Mesenchymal stem cell (in vitro differentiated cells and primary cell): ENCODE data around the gene KCNK1.

ENCODE experiments used
- DNase-seq: peaks from one replicate; pipeline ENCODE4 v3.0.0-alpha.2; 2013
- H2AFZ ChIP-seq: one replicate; pipeline ENCODE4 v1.6.1; 2013; ENCODE audit warnings: low read depth, mild to moderate bottlenecking, control low read depth, inconsistent platforms, low read length, moderate library complexity
- H2AK5ac ChIP-seq: 2 replicates; pipeline ENCODE4 v1.6.1; 2013; ENCODE audit warnings: low read length, moderate library complexity, mild to moderate bottlenecking, inconsistent platforms; ENCODE audit not compliant: severe bottlenecking
- H2BK120ac ChIP-seq: one replicate; pipeline ENCODE4 v1.6.1; 2013; ENCODE audit warnings: low read depth, mild to moderate bottlenecking, inconsistent platforms, low read length, moderate library complexity
- H2BK12ac ChIP-seq, 2 experiments: one replicate each; pipeline ENCODE4 v1.6.1; 2013; ENCODE audit warnings: inconsistent platforms in 2 of 2, low read length in 2 of 2, mild to moderate bottlenecking in 2 of 2, moderate library complexity in 2 of 2, control low read depth in 1 of 2
- H2BK15ac ChIP-seq: one replicate; pipeline ENCODE4 v1.6.1; 2013; ENCODE audit warnings: mild to moderate bottlenecking, low read depth, inconsistent platforms; ENCODE audit not compliant: poor library complexity, severe bottlenecking
- H2BK5ac ChIP-seq: 2 replicates; pipeline ENCODE4 v1.6.1; 2013; ENCODE audit warnings: low read depth, mild to moderate bottlenecking, low read length, control low read depth, inconsistent platforms; ENCODE audit not compliant: poor library complexity, severe bottlenecking
- H3K14ac ChIP-seq, 2 experiments: one replicate each; pipeline ENCODE4 v1.6.1; 2013; ENCODE audit warnings: inconsistent platforms in 2 of 2, low read length in 2 of 2, control low read depth in 1 of 2, mild to moderate bottlenecking in 1 of 2, moderate library complexity in 1 of 2
- H3K18ac ChIP-seq, 2 experiments: one replicate each; pipeline ENCODE4 v1.6.1; 2013; ENCODE audit warnings: inconsistent platforms in 2 of 2, low read length in 2 of 2, control low read depth in 1 of 2, low read depth in 1 of 2, mild to moderate bottlenecking in 1 of 2
- H3K23ac ChIP-seq, 2 experiments: one replicate each; pipeline ENCODE4 v1.6.1; 2013; ENCODE audit warnings: inconsistent platforms in 2 of 2, low read length in 2 of 2, mild to moderate bottlenecking in 2 of 2, moderate library complexity in 2 of 2, control low read depth in 1 of 2
- H3K27ac ChIP-seq: 2 replicates; pipeline ENCODE4 v1.5.1; 2013; ENCODE audit warnings: mild to moderate bottlenecking, moderate library complexity, low read length, control low read depth, inconsistent platforms; ENCODE audit not compliant: poor library complexity, severe bottlenecking
- H3K27me3 ChIP-seq, 2 experiments: 2 replicates each; pipeline versions ENCODE4 v1.6.1 to v1.7.0; 2013; ENCODE audit warnings: low read length in 2 of 2, mild to moderate bottlenecking in 2 of 2, moderate library complexity in 2 of 2, control low read depth in 1 of 2, inconsistent platforms in 1 of 2; ENCODE audit not compliant: control insufficient read depth in 1 of 2, insufficient read depth in 1 of 2
- H3K36me3 ChIP-seq, 2 experiments: 2 replicates each; pipeline versions ENCODE4 v1.6.1 to v1.7.0; 2013; ENCODE audit warnings: low read length in 2 of 2, control low read depth in 1 of 2, inconsistent platforms in 1 of 2, low read depth in 1 of 2, mild to moderate bottlenecking in 1 of 2; ENCODE audit not compliant: insufficient read depth in 2 of 2, control insufficient read depth in 1 of 2
- H3K4ac ChIP-seq, 2 experiments: one replicate each; pipeline ENCODE4 v1.6.1; 2013; ENCODE audit warnings: inconsistent platforms in 2 of 2, low read length in 2 of 2, mild to moderate bottlenecking in 2 of 2, moderate library complexity in 2 of 2, control low read depth in 1 of 2, low read depth in 1 of 2
- H3K4me1 ChIP-seq: 2 replicates; pipeline ENCODE4 v1.6.1; 2013; ENCODE audit warnings: low read depth, low read length, control low read depth; ENCODE audit not compliant: control insufficient read depth, insufficient read depth
- H3K4me2 ChIP-seq: 2 replicates; pipeline ENCODE4 v1.6.1; 2013; ENCODE audit warnings: low read length, mild to moderate bottlenecking, inconsistent platforms; ENCODE audit not compliant: poor library complexity, severe bottlenecking
- H3K4me3 ChIP-seq, 2 experiments: 2 replicates each; pipeline versions ENCODE4 v1.5.1 to v1.7.0; 2013; ENCODE audit warnings: low read length in 2 of 2, mild to moderate bottlenecking in 2 of 2, control low read depth in 1 of 2, low read depth in 1 of 2; ENCODE audit not compliant: insufficient read depth in 1 of 2
- H3K79me1 ChIP-seq: replicated peaks from 2 replicates; pipeline ENCODE4 v1.6.1; 2013; ENCODE audit warnings: mild to moderate bottlenecking, control low read depth, low read length, inconsistent platforms; ENCODE audit not compliant: poor library complexity, severe bottlenecking
- H3K9ac ChIP-seq: 2 replicates; pipeline ENCODE4 v1.7.0; 2013; ENCODE audit warnings: mild to moderate bottlenecking, low read length, moderate library complexity
- H3K9me3 ChIP-seq: 2 replicates; pipeline ENCODE4 v1.7.0; 2013; ENCODE audit warnings: mild to moderate bottlenecking, low read length; ENCODE audit not compliant: control insufficient read depth
- H4K8ac ChIP-seq: one replicate; pipeline ENCODE4 v1.6.1; 2013; ENCODE audit warnings: inconsistent platforms, mild to moderate bottlenecking, low read length, moderate library complexity
- H4K91ac ChIP-seq: one replicate; pipeline ENCODE4 v1.6.1; 2013; ENCODE audit warnings: mild to moderate bottlenecking, low read length, inconsistent platforms
- WGBS: methylation state at CpG from one replicate; pipeline ENCODE4 v1.1.7; 2013; ENCODE audit warnings: mixed read lengths; 5-methylcytosine and 5-hydroxymethylcytosine counted together

KCNK1 gene

DNA sequence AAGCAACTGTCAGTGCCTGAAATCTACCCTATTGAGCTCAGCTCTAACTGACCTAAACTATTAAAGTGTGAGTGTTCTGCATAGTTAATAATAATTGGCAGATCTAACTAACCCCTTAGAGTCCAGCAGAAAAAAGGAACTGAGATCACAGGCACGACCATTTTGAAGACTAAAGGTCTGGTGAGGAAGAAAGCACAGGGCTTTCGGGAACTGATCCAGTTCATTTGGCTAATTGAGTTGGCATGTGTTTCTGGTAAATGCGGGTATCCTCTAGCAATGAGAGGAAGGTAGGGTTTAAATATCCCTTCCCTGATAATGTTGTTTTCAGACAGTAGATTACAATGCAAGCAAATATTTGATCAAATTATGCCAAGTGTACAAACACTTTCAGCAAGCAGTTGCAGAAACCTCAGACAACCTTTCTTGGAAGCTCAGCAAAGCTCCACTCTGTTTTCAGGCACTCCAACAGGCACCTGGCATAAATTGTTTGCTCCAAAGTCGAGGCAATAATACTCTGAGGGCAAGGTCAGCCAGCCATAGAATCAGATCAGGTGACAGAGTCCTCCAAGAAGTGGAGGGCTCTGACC is 100.8 kb downstream of the KCNK1 start:
- H3K4me1 ChIP-seq, result no peaks in the 10 kb centered on the region
- no peak overlapping the region for H2BK5ac ChIP-seq
- no peak overlapping the region for H2BK12ac ChIP-seq
- no peak overlapping the region for H2BK15ac ChIP-seq
- H3K27me3 ChIP-seq, result no peaks in the 10 kb centered on the region
- H3K4ac ChIP-seq, result no peak overlapping the region
- H3K4me3 ChIP-seq, result no peak overlapping the region
- no peak overlapping the region for H2AK5ac ChIP-seq
- no peak overlapping the region for H2AFZ ChIP-seq
- no peak overlapping the region for H4K91ac ChIP-seq
- 56% methylated on average over 4 of the region's 4 CpGs for WGBS
- no peaks in the 10 kb centered on the region for H3K79me1 ChIP-seq
- H3K14ac ChIP-seq, result no peak overlapping the region
- no peak overlapping the region for H3K23ac ChIP-seq
- no peak overlapping the region for H3K4me2 ChIP-seq
- H3K18ac ChIP-seq, result no peak overlapping the region
- H4K8ac ChIP-seq, result no peak overlapping the region
- no peak overlapping the region for H3K9ac ChIP-seq
- H2BK120ac ChIP-seq, result no peak overlapping the region
- DNase-seq, result no peak
- no peaks in the 10 kb centered on the region for H3K36me3 ChIP-seq
- H3K27ac ChIP-seq, result no peak overlapping the region
- peaks cover 5% of the 10 kb centered on the region for H3K9me3 ChIP-seq

- H3K27me3 ChIP-seq, result no peaks in the 10 kb centered on the region
- H3K23ac ChIP-seq, result no peak overlapping the region
- H3K79me1 ChIP-seq, result no peaks in the 10 kb centered on the region
- H3K4ac ChIP-seq, result no peak overlapping the region
- peaks cover 5% of the 10 kb centered on the region for H3K9me3 ChIP-seq
- H2AFZ ChIP-seq, result no peak overlapping the region
- no peaks in the 10 kb centered on the region for H3K4me1 ChIP-seq
- no peak overlapping the region for H3K18ac ChIP-seq
- H2BK5ac ChIP-seq, result no peak overlapping the region
- H4K91ac ChIP-seq, result no peak overlapping the region
- no peak overlapping the region for H3K4me3 ChIP-seq
- H4K8ac ChIP-seq, result no peak overlapping the region
- H3K14ac ChIP-seq, result no peak overlapping the region
- 84% methylated on average over 3 of the region's 3 CpGs for WGBS
- no peak overlapping the region for H3K4me2 ChIP-seq
- no peak for DNase-seq
- H2BK15ac ChIP-seq, result no peak overlapping the region
- no peak overlapping the region for H3K9ac ChIP-seq
- no peak overlapping the region for H2BK120ac ChIP-seq
- no peak overlapping the region for H3K27ac ChIP-seq
- H2BK12ac ChIP-seq, result no peak overlapping the region
- H3K36me3 ChIP-seq, result no peaks in the 10 kb centered on the region
- H2AK5ac ChIP-seq, result no peak overlapping the region
Measured at GRCh38 chr1:233718057-233718456, 104.2 kb downstream of the KCNK1 start.

DNA sequence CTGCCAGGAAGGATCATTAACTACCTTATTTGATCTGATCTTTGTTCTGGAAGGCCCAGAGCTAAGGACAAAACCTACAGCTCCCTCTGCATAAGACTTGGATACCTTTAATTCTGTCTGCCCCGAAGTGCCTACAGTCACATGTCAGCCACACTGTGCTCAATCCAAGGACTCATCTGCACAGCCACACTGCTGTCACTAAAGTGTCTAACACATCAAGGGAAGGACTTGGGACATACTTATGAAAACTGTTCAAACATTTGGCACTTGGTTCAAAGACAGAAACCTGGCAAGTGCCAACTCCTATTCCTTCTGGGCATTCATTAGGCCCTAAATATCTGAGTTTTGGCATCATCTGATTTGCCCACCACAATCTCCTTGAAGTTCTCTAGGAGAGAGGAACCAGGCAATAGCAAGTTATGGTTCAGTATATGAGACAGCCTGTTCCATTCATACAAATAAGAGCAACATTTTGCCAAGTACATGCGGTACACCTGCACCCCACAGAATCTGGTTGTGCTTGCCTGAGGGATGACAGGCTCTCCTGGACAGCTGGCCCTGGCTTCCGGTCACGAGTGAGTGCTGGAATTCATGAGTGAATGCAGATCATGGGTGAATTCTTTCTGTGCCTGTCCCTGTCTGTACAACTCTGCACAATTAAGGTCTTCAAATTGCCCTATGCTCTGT is 105.9 kb downstream of the KCNK1 start:
- no peak overlapping the region for H4K8ac ChIP-seq
- no peak for DNase-seq
- H3K18ac ChIP-seq, result no peak overlapping the region
- no peak overlapping the region for H3K14ac ChIP-seq
- no peaks in the 10 kb centered on the region for H3K79me1 ChIP-seq
- H3K4me1 ChIP-seq, result no peaks in the 10 kb centered on the region
- H3K4ac ChIP-seq, result no peak overlapping the region
- no peak overlapping the region for H3K27ac ChIP-seq
- H3K4me3 ChIP-seq, result no peak overlapping the region
- H4K91ac ChIP-seq, result no peak overlapping the region
- no peak overlapping the region for H2BK120ac ChIP-seq
- H2BK12ac ChIP-seq, result no peak overlapping the region
- H3K27me3 ChIP-seq, result no peaks in the 10 kb centered on the region
- no peak overlapping the region for H3K4me2 ChIP-seq
- WGBS, result 73% methylated on average over 4 of the region's 4 CpGs
- no peak overlapping the region for H3K9ac ChIP-seq
- peaks cover 5% of the 10 kb centered on the region for H3K9me3 ChIP-seq
- H2BK5ac ChIP-seq, result no peak overlapping the region
- H2AK5ac ChIP-seq, result no peak overlapping the region
- no peak overlapping the region for H2AFZ ChIP-seq
- H2BK15ac ChIP-seq, result no peak overlapping the region
- H3K36me3 ChIP-seq, result no peaks in the 10 kb centered on the region
- H3K23ac ChIP-seq, result no peak overlapping the region

GRCh38 chr1:233721004-233721595 is 107.2 kb downstream of the KCNK1 start:
- H3K79me1 ChIP-seq, result no peaks in the 10 kb centered on the region
- no peak overlapping the region for H4K91ac ChIP-seq
- no peak overlapping the region for H3K18ac ChIP-seq
- H3K4me2 ChIP-seq, result no peak overlapping the region
- WGBS, result 46% methylated on average over 4 of the region's 4 CpGs
- H3K27ac ChIP-seq, result no peak overlapping the region
- no peak overlapping the region for H2AK5ac ChIP-seq
- no peaks in the 10 kb centered on the region for H3K36me3 ChIP-seq
- H2BK12ac ChIP-seq, result no peak overlapping the region
- no peak overlapping the region for H2BK15ac ChIP-seq
- H3K9ac ChIP-seq, result no peak overlapping the region
- H3K23ac ChIP-seq, result no peak overlapping the region
- H3K27me3 ChIP-seq, result no peaks in the 10 kb centered on the region
- no peak overlapping the region for H2AFZ ChIP-seq
- H3K14ac ChIP-seq, result no peak overlapping the region
- no peak for DNase-seq
- H2BK120ac ChIP-seq, result no peak overlapping the region
- peaks cover 5% of the 10 kb centered on the region for H3K9me3 ChIP-seq
- H2BK5ac ChIP-seq, result no peak overlapping the region
- H3K4ac ChIP-seq, result no peak overlapping the region
- no peak overlapping the region for H3K4me3 ChIP-seq
- H4K8ac ChIP-seq, result no peak overlapping the region
- no peaks in the 10 kb centered on the region for H3K4me1 ChIP-seq
